ENCODE data around the gene PTCHD4.

DNA sequence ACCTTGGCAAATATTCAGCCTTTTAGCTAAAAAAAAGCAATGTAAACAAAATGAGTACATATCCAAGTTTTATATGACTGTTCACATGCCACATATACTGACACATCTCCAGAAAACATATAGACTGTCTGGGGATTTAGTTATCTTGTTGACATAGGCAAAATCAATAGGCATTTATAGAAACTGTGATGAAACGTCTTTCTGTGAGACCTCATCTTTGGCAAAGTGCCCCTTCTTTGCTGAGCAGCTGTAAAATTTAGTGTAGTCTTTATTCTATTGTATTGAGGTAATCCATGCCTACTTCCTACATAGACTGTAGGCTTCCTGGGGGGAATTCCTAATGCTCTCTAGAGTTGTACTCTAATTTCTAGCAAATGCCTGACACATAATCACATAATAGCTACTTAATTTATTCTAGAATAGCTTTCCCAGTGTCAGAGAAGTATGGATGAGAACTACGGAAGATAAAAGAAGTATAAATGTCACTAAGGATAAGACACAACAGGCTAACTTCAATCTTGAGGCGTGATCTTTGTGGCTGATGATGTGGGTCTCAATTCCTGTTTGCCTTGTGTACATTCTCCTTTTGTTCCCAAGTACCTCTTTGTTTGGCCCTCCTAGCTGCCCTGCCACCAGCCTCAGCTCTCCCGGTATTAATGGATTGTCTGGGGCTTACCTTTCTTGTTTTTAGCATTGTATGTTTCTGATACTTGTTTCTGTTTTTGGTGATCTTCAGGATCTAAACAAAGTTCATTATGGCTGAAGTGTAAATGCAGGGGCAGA lies 30.6 kb downstream of the PTCHD4 start:
- TF ChIP-seq, protein P1, sequence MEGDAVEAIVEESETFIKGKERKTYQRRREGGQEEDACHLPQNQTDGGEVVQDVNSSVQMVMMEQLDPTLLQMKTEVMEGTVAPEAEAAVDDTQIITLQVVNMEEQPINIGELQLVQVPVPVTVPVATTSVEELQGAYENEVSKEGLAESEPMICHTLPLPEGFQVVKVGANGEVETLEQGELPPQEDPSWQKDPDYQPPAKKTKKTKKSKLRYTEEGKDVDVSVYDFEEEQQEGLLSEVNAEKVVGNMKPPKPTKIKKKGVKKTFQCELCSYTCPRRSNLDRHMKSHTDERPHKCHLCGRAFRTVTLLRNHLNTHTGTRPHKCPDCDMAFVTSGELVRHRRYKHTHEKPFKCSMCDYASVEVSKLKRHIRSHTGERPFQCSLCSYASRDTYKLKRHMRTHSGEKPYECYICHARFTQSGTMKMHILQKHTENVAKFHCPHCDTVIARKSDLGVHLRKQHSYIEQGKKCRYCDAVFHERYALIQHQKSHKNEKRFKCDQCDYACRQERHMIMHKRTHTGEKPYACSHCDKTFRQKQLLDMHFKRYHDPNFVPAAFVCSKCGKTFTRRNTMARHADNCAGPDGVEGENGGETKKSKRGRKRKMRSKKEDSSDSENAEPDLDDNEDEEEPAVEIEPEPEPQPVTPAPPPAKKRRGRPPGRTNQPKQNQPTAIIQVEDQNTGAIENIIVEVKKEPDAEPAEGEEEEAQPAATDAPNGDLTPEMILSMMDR (IDR thresholded peaks at IDR 0.05; ENCODE audit: low read length) = no peak
- no peak for TF ChIP-seq EZH2 (IDR thresholded peaks at IDR 0.05; ENCODE audit: borderline replicate concordance, low read length)

Data from OCI-LY1 (cell line).